RWPE1 (cell line): ENCODE measurements around the gene ZNF500.

Source experiments
- CTCF ChIA-PET: fragments of 350-600 bp; sonication (Branson Sonifier 250); formaldehyde crosslinking; extraction: SDS; loops from one replicate; lab custom pipeline; 2021; lab: Yijun Ruan, JAX
- POLR2A ChIA-PET: fragments of 400-600 bp; formaldehyde crosslinking; extraction: SDS; loops from one replicate; lab custom pipeline; 2020; ENCODE audit warnings: antibody characterized with exemption; ENCODE audit not compliant: low non-redundant PET; lab: Yijun Ruan, JAX
- DNase-seq: peaks from one replicate; pipeline ENCODE4 v3.0.0; 2012; ENCODE audit warnings: low spot score
- H3K27ac ChIP-seq: fragments of 450-650 bp; 2 replicates; pipeline ENCODE4 v1.5.1; 2017
- CTCF ChIP-seq: fragments of 450-650 bp; conservative IDR thresholded peaks from 2 replicates; pipeline ENCODE4 v1.5.1; 2017; ENCODE audit warnings: low read depth, mild to moderate bottlenecking

Gene ZNF500

GRCh38 chr16:4775005-4775404, 8.0 kb upstream of the ZNF500 start:
- POLR2A ChIA-PET = interaction anchor here (0.7 kb wide), 1 partner anchor 287 kb away, joined by 3 read pairs; no protein-coding TSS in a partner anchor
- H3K27ac ChIP-seq = no peak overlapping the region
- no peak for TF ChIP-seq CTCF
- CTCF ChIA-PET = no interaction called here
- no peak for DNase-seq

GRCh38 chr16:4772351-4772750, 5.4 kb upstream of the ZNF500 start:
- no peak overlapping the region for H3K27ac ChIP-seq
- TF ChIP-seq CTCF = no peak
- POLR2A ChIA-PET = no interaction called here
- no peak for DNase-seq
- CTCF ChIA-PET = interaction anchor here (0.6 kb wide), 1 partner anchor 57 kb away, joined by 3 read pairs; no protein-coding TSS in a partner anchor

- DNase-seq = no peak
- ChIA-PET POLR2A (no interaction called here), CTCF (no interaction called here)
- no peak overlapping the region for H3K27ac ChIP-seq
- no peak for TF ChIP-seq CTCF
Observed at GRCh38 chr16:4771646-4772045, 4.7 kb upstream of the ZNF500 start.

GRCh38 chr16:4769306-4769638, 2.3 kb upstream of the ZNF500 start:
- peak overlapping the region; percentile 85 for H3K27ac ChIP-seq

GRCh38 chr16:4768549-4769305, 1.8 kb upstream of the ZNF500 start:
- TF ChIP-seq CTCF = no peak
- peak overlapping the region; percentile 85 for H3K27ac ChIP-seq
- ChIA-PET CTCF (interaction anchor here (1.0 kb wide), 1 partner anchor 26 kb away, joined by 3 read pairs; no protein-coding TSS in a partner anchor), POLR2A (interaction anchor here (0.5 to 0.7 kb wide), 2 partner anchors 9 to 26 kb away, joined by 3 to 7 read pairs; no protein-coding TSS in a partner anchor)
- peak; percentile 97 for DNase-seq

More at GRCh38 chr16:4769306-4769638, 2.3 kb upstream of the ZNF500 start:
- TF ChIP-seq CTCF = no peak
- no peak for DNase-seq
- ChIA-PET POLR2A (interaction anchor here (0.7 kb wide), 1 partner anchor 8 kb away, joined by 3 read pairs; no protein-coding TSS in a partner anchor), CTCF (interaction anchor here (1.0 kb wide), 1 partner anchor 25 kb away, joined by 3 read pairs; no protein-coding TSS in a partner anchor)

- ChIA-PET CTCF (no interaction called here), POLR2A (no interaction called here)
- no peak for DNase-seq
- no peak for TF ChIP-seq CTCF
- peak overlapping the region; percentile 85 for H3K27ac ChIP-seq
Observed at GRCh38 chr16:4767872-4768548, 1.0 kb upstream of the ZNF500 start.
